ENCODE measurements around the gene ZNF692.

ZNF692 gene

GRCh38 chr1:248873993-248874533 lies 15.2 kb upstream of the ZNF692 start:
- DNase-seq, result peak; percentile 55 to 70 (median 63)

GRCh38 chr1:248873409-248873992 lies 14.6 kb upstream of the ZNF692 start:
- peak; percentile 76 to 97 (median 88) for DNase-seq

GRCh38 chr1:248872752-248873408 lies 14.0 kb upstream of the ZNF692 start:
- DNase-seq, result peak in 1 of 4 experiments; percentile 17

- DNase-seq, result no peak
Measured at GRCh38 chr1:248871837-248872401, 13.0 kb upstream of the ZNF692 start.

GRCh38 chr1:248862998-248863881 lies 4.4 kb upstream of the ZNF692 start:
- peak; percentile 44 to 71 (median 54) for DNase-seq

- no peak for DNase-seq
Measured at GRCh38 chr1:248862695-248862997, 3.8 kb upstream of the ZNF692 start.

- no peak for DNase-seq
Measured at GRCh38 chr1:248861616-248862015, 2.7 kb upstream of the ZNF692 start.

- no peak for DNase-seq
Measured at GRCh38 chr1:248860007-248860406, 1.1 kb upstream of the ZNF692 start.

GRCh38 chr1:248858096-248858890 lies 592 bp downstream of the ZNF692 start:
- peak in 1 of 4 experiments; percentile 32 for DNase-seq

GRCh38 chr1:248857749-248858095 lies 1.2 kb downstream of the ZNF692 start:
- peak in 1 of 4 experiments; percentile 15 for DNase-seq

- no peak for DNase-seq
Measured at GRCh38 chr1:248857201-248857600, 1.7 kb downstream of the ZNF692 start.

GRCh38 chr1:248856176-248856575 lies 2.7 kb downstream of the ZNF692 start:
- no peak for DNase-seq

- no peak for DNase-seq
Measured at GRCh38 chr1:248855580-248855979, 3.3 kb downstream of the ZNF692 start.

- no peak for DNase-seq
Measured at GRCh38 chr1:248853663-248854375, 5.1 kb downstream of the ZNF692 start.

- DNase-seq, result no peak
Measured at GRCh38 chr1:248852481-248853405, 6.1 kb downstream of the ZNF692 start.

- DNase-seq, result no peak
Measured at GRCh38 chr1:248851390-248851789, 7.5 kb downstream of the ZNF692 start.

GRCh38 chr1:248850536-248851251 lies 8.2 kb downstream of the ZNF692 start:
- no peak for DNase-seq

- DNase-seq, result no peak
Measured at GRCh38 chr1:248850124-248850523, 8.8 kb downstream of the ZNF692 start.

- DNase-seq, result no peak
Measured at GRCh38 chr1:248849637-248850036, 9.2 kb downstream of the ZNF692 start.

- DNase-seq, result no peak
Measured at GRCh38 chr1:248849152-248849551, 9.7 kb downstream of the ZNF692 start.

All from activated naive CD4-positive, alpha-beta T cell (primary cell).